CD4-positive, CD25-positive, alpha-beta regulatory T cell (primary cell): ENCODE data around the gene NR5A1. TPM values are rescaled to one million over a fixed set of nuclear protein-coding genes. Genes with fewer than 3 reads are reported as not detected.

Source experiments
- ATAC-seq, 2 donors: fragments of 150-1000 bp; cut with Tn5 transposase; one replicate each; pipeline ENCODE4 v1.10.0; 2021; ENCODE audit warnings: low read depth in 2 of 2, moderate number of reproducible peaks in 2 of 2, moderate library complexity in 1 of 2
- DNase-seq, 3 donors: peaks; one replicate each; pipeline versions ENCODE4 v3.0.0 to v3.0.0-alpha.2; 2012 to 2022; ENCODE audit warnings: mixed read lengths in 1 of 3
- H3K27ac ChIP-seq: one replicate; pipeline ENCODE4 v1.7.0; 2013; ENCODE audit warnings: mild to moderate bottlenecking, low read length; ENCODE audit not compliant: insufficient read depth, poor library complexity, severe bottlenecking
- H3K27me3 ChIP-seq: one replicate; pipeline ENCODE4 v1.7.0; 2013; ENCODE audit warnings: low read length; ENCODE audit not compliant: control insufficient read depth, insufficient read depth
- H3K36me3 ChIP-seq: one replicate; pipeline ENCODE4 v1.7.0; 2013; ENCODE audit warnings: mild to moderate bottlenecking, low read length, moderate library complexity; ENCODE audit not compliant: control insufficient read depth, insufficient read depth
- H3K4me1 ChIP-seq: 2 replicates; pipeline ENCODE4 v1.7.0; 2013; ENCODE audit warnings: mild to moderate bottlenecking, low read length; ENCODE audit not compliant: insufficient read depth, control insufficient read depth, poor library complexity, severe bottlenecking
- H3K4me3 ChIP-seq: one replicate; pipeline ENCODE4 v1.7.0; 2013; ENCODE audit warnings: low read depth, mild to moderate bottlenecking, low read length, moderate library complexity
- H3K9me3 ChIP-seq, 2 experiments: 1 replicate in 1 of 2; 2 replicates in 1 of 2; pipeline ENCODE4 v1.7.0; 2013; ENCODE audit warnings: low read length in 2 of 2, mild to moderate bottlenecking in 1 of 2, moderate library complexity in 1 of 2; ENCODE audit not compliant: control insufficient read depth in 2 of 2
- H3K27ac Mint-ChIP-seq, 3 donors: one replicate each; pipeline ENCODE4 v1.8.0; 2020 to 2022; ENCODE audit warnings: mild to moderate bottlenecking in 3 of 3, mixed read lengths in 3 of 3, moderate library complexity in 2 of 3
- H3K27me3 Mint-ChIP-seq: one replicate; pipeline ENCODE4 v1.8.0; 2022; ENCODE audit warnings: mild to moderate bottlenecking, mixed read lengths
- H3K36me3 Mint-ChIP-seq: one replicate; pipeline ENCODE4 v1.8.0; 2020; ENCODE audit warnings: mixed read lengths
- H3K4me1 Mint-ChIP-seq, 4 donors: one replicate each; pipeline ENCODE4 v1.8.0; 2020 to 2022; ENCODE audit warnings: mixed read lengths in 4 of 4, mild to moderate bottlenecking in 1 of 4
- H3K4me3 Mint-ChIP-seq, 4 donors: one replicate each; pipeline ENCODE4 v1.8.0; 2020 to 2022; ENCODE audit warnings: mild to moderate bottlenecking in 4 of 4, mixed read lengths in 4 of 4, moderate library complexity in 3 of 4
- H3K9me3 Mint-ChIP-seq, 7 donors: one replicate each; pipeline ENCODE4 v1.8.0; 2020 to 2022; ENCODE audit warnings: mixed read lengths in 7 of 7, mild to moderate bottlenecking in 3 of 7, moderate library complexity in 2 of 7
- polyA plus RNA-seq, 4 donors: library from polyadenylated mRNA; unstranded; fragments of 300-500 nt; fragmentation: Illumina TruSeq; gene quantifications; one replicate each; pipeline ENCODE4 v1.2.3, GENCODE V29; 2021
- total RNA-seq: library from RNA; stranded (reverse); gene quantifications from one replicate; pipeline ENCODE4 v1.2.3, GENCODE V29; 2022

The NR5A1 gene
- total and polyA plus RNA-seq, 5 donors from 2014 or later = not detected

DNA sequence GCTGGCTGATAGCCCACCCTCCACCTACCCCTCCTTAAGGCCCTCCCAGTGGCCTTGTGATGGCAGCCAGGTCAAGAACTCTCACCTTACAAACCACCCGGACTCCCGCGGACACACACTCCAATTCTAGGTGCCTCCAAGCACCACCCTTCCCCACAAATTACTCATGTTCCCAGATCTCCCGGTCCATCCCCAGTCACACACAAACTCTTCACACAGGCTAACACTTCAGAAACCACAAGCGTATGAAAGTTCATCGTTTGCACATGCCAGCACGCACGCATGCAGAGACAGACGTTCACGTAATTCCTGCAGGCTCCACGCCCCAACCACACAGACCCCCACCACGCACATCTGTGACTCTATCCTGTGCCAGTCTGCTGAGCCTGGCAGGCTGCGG, 18.0 kb downstream of the NR5A1 start:
- H3K36me3 Mint-ChIP-seq = no peaks in the 10 kb centered on the region
- Histone ChIP-seq H3K9me3 (no peaks in the 10 kb centered on the region), H3K27me3 (no peaks in the 10 kb centered on the region), H3K36me3 (no peaks in the 10 kb centered on the region), H3K4me1 (no peaks in the 10 kb centered on the region), H3K27ac (no peak overlapping the region), H3K4me3 (no peak overlapping the region)
- no peak for DNase-seq
- peaks cover 0 to 3% (median 0%) of the 10 kb centered on the region in 7 donors for H3K9me3 Mint-ChIP-seq
- no peak overlapping the region for H3K4me3 Mint-ChIP-seq
- ATAC-seq = no peak
- no peaks in the 10 kb centered on the region for H3K4me1 Mint-ChIP-seq
- H3K27ac Mint-ChIP-seq = no peak overlapping the region
- H3K27me3 Mint-ChIP-seq = no peaks in the 10 kb centered on the region

- ATAC-seq = no peak
- no peak overlapping the region for H3K4me3 Mint-ChIP-seq
- H3K27me3 Mint-ChIP-seq = no peaks in the 10 kb centered on the region
- Histone ChIP-seq H3K27me3 (no peaks in the 10 kb centered on the region), H3K9me3 (no peaks in the 10 kb centered on the region), H3K36me3 (no peaks in the 10 kb centered on the region), H3K27ac (no peak overlapping the region), H3K4me3 (no peak overlapping the region), H3K4me1 (no peaks in the 10 kb centered on the region)
- no peaks in the 10 kb centered on the region for H3K36me3 Mint-ChIP-seq
- no peak for DNase-seq
- no peaks in the 10 kb centered on the region for H3K4me1 Mint-ChIP-seq
- H3K27ac Mint-ChIP-seq = no peak overlapping the region
- H3K9me3 Mint-ChIP-seq = peaks cover 0 to 3% (median 0%) of the 10 kb centered on the region in 7 donors
Observed at GRCh38 chr9:124488641-124489210, 18.5 kb downstream of the NR5A1 start.

DNA sequence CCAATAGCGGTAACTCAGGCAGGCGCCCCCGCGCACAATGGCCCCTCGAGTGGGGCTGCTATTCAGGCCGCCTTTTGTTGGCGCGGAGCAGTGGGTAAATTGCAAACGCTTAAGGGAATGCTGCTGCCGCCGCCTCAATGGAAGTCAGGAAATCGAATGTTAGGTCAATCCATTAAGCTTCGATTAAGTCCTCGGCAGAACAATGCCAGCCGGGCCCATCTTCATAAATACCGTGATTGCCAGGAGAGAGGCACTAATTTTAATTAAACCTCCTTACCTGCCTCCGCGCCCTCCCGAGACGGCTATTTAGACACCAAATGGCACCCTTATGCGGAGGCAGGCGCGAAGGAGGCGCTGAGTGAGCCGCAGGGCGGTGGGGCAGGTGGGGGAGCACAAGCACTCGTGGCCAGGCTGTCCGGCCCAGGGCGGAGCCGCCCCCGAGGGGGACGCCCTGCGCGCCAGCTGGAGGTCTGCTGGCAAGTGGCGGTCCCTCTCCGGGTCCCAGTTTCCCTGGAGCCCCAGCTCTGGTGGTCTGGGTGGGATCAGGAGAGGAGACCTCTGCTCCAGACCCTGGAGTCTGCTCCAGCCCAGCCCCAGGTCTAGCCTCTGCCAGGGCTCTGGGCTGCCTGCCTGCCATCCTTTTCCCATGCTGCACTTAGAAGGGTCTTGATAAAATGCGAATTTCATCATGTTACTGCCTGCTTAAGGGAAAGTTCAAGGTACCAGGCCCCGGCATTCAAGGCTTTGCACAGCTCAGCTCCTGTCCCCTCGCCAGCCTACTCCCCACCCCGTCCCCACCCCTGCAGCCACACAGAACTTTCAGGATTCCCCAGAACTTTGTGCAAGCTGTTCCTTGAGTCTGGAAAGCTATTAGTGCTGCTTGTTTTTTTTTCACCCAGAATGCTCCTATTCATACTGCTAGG, 19.7 kb downstream of the NR5A1 start:
- Histone ChIP-seq H3K4me3 (no peak overlapping the region), H3K27me3 (no peaks in the 10 kb centered on the region), H3K27ac (no peak overlapping the region), H3K36me3 (no peaks in the 10 kb centered on the region), H3K9me3 (no peaks in the 10 kb centered on the region), H3K4me1 (no peaks in the 10 kb centered on the region)
- no peaks in the 10 kb centered on the region for H3K36me3 Mint-ChIP-seq
- H3K4me3 Mint-ChIP-seq = no peak overlapping the region
- peaks cover 0 to 3% (median 0%) of the 10 kb centered on the region in 7 donors for H3K9me3 Mint-ChIP-seq
- no peak for ATAC-seq
- no peaks in the 10 kb centered on the region for H3K4me1 Mint-ChIP-seq
- no peak overlapping the region for H3K27ac Mint-ChIP-seq
- H3K27me3 Mint-ChIP-seq = no peaks in the 10 kb centered on the region
- no peak for DNase-seq

DNA sequence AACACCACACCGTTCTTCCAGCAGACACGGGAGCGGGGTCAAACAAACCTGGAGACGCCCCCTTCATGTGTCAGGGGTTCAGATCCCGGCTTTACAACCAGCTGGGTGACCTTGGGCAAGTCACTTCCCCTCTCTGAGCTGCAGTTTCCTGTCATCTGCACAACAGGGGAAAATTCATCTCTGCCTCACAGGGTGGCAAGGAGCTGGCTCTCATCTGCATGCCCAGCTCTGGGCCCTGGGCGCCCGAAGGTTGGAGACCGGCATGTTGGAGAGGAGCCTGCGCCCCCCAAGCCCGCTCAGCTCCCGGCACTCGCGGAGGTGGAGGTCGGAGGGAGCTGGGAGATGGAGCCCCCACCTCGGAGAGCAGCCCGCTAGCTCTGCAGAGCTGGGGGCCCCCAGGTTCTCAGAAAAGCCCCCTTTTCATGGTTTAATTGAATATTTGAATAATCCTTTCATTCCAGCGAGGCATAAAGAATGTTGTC, 20.4 kb downstream of the NR5A1 start:
- no peaks in the 10 kb centered on the region for H3K36me3 ChIP-seq
- Mint-ChIP-seq H3K27me3 (no peaks in the 10 kb centered on the region), H3K4me1 (no peaks in the 10 kb centered on the region), H3K4me3 (no peak overlapping the region), H3K27ac (no peak overlapping the region), H3K36me3 (no peaks in the 10 kb centered on the region), H3K9me3 (peaks cover 0 to 3% (median 0%) of the 10 kb centered on the region in 7 donors)
- no peak overlapping the region for H3K4me3 ChIP-seq
- no peaks in the 10 kb centered on the region for H3K4me1 ChIP-seq
- no peaks in the 10 kb centered on the region for H3K27me3 ChIP-seq
- no peak overlapping the region for H3K27ac ChIP-seq
- ATAC-seq (no peak), DNase-seq (no peak)
- H3K9me3 ChIP-seq = no peaks in the 10 kb centered on the region

- no peak for ATAC-seq
- H3K9me3 ChIP-seq = no peaks in the 10 kb centered on the region
- no peaks in the 10 kb centered on the region for H3K4me1 Mint-ChIP-seq
Observed at GRCh38 chr9:124485936-124486335, 21.3 kb downstream of the NR5A1 start.

DNA sequence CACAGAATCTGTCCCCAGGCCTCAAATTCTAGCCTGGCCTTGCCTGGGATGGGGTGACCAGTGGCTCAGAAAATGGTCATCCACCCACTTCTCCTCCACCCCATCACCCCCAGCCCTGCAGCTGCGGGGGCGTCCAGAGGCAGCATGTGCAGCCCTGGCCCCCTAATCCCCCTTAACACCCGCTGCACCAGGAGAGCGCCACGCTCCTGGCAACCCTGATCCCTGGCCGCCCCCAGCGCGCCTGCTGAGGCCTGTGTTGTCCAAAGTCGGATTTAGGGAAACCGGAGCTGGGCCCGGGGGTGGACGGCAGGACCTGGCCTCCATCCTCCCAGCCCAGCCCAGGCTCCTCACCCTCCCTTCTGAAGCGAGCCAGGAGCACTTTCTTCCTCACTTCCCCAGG, 22.0 kb downstream of the NR5A1 start:
- H3K27me3 Mint-ChIP-seq = peaks cover 4% of the 10 kb centered on the region
- H3K27ac ChIP-seq = no peak overlapping the region
- no peaks in the 10 kb centered on the region for H3K4me1 Mint-ChIP-seq
- no peak overlapping the region for H3K4me3 ChIP-seq
- H3K27ac Mint-ChIP-seq = no peak overlapping the region
- DNase-seq (no peak), ATAC-seq (no peak)
- H3K36me3 ChIP-seq = no peaks in the 10 kb centered on the region
- no peaks in the 10 kb centered on the region for H3K9me3 ChIP-seq
- H3K4me3 Mint-ChIP-seq = no peak overlapping the region
- no peaks in the 10 kb centered on the region for H3K4me1 ChIP-seq
- no peaks in the 10 kb centered on the region for H3K36me3 Mint-ChIP-seq
- H3K9me3 Mint-ChIP-seq = peaks cover 0 to 3% (median 0%) of the 10 kb centered on the region in 7 donors
- H3K27me3 ChIP-seq = no peaks in the 10 kb centered on the region

More at GRCh38 chr9:124485936-124486335, 21.3 kb downstream of the NR5A1 start:
- DNase-seq = no peak
- no peaks in the 10 kb centered on the region for H3K27me3 Mint-ChIP-seq
- Histone ChIP-seq H3K27ac (no peak overlapping the region), H3K36me3 (no peaks in the 10 kb centered on the region), H3K4me1 (no peaks in the 10 kb centered on the region), H3K27me3 (no peaks in the 10 kb centered on the region), H3K4me3 (no peak overlapping the region)
- no peak overlapping the region for H3K4me3 Mint-ChIP-seq
- H3K9me3 Mint-ChIP-seq = peaks cover 0 to 3% (median 0%) of the 10 kb centered on the region in 7 donors
- H3K27ac Mint-ChIP-seq = no peak overlapping the region
- no peaks in the 10 kb centered on the region for H3K36me3 Mint-ChIP-seq

GRCh38 chr9:124483481-124483880, 23.7 kb downstream of the NR5A1 start:
- no peak overlapping the region for H3K4me3 Mint-ChIP-seq
- H3K36me3 Mint-ChIP-seq = no peaks in the 10 kb centered on the region
- H3K4me1 ChIP-seq = no peaks in the 10 kb centered on the region

More at GRCh38 chr9:124483481-124483880, 23.7 kb downstream of the NR5A1 start:
- Histone ChIP-seq H3K9me3 (no peaks in the 10 kb centered on the region), H3K36me3 (no peaks in the 10 kb centered on the region), H3K27ac (no peak overlapping the region), H3K4me3 (no peak overlapping the region), H3K27me3 (no peaks in the 10 kb centered on the region)
- DNase-seq (no peak), ATAC-seq (no peak)
- Mint-ChIP-seq H3K27me3 (peaks cover 7% of the 10 kb centered on the region), H3K4me1 (no peaks in the 10 kb centered on the region), H3K27ac (no peak overlapping the region), H3K9me3 (peaks cover 0 to 3% (median 0%) of the 10 kb centered on the region in 7 donors)
